ENCODE data around the gene ADAMTS7.
"Not testable (repeated sequence)": the region's sequence is repeated elsewhere in the genome, so short reads cannot be mapped to it uniquely, and the experiment has no call there.

Gene ADAMTS7

GRCh38 chr15:78761891-78762385 is 49.3 kb downstream of the ADAMTS7 start:
- no peak for TF ChIP-seq CTCF (IDR thresholded peaks at IDR 0.05; ENCODE audit: insufficient read depth, low read depth, low read length, missing control alignments)
- H3K4me3 ChIP-seq (ENCODE audit: low read length): no peak overlapping the region
- DNase-seq (ENCODE audit: low read depth): no peak

DNA sequence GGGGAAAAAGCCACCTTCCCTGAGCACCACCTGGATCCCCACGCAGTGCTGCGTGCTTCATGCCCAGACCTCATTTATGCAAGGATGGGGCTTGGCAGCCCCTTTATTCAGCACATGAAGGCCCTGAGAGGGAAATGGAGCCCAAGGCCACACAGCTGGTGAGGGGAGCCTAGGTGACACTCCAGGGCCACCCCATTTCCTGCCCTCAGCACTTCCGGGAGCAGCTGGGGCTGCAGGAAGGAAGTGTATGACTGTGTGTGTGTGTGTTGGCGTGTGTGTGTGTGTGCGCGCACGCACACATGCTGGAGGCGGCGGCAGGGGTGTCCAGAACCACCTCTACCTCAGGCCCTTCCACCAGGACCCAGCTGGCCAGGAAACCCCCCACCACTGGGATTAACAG is 49.8 kb downstream of the ADAMTS7 start:
- DNase-seq (ENCODE audit: low read depth); H3K4me3 ChIP-seq (ENCODE audit: low read length): not testable (repeated sequence)

DNA sequence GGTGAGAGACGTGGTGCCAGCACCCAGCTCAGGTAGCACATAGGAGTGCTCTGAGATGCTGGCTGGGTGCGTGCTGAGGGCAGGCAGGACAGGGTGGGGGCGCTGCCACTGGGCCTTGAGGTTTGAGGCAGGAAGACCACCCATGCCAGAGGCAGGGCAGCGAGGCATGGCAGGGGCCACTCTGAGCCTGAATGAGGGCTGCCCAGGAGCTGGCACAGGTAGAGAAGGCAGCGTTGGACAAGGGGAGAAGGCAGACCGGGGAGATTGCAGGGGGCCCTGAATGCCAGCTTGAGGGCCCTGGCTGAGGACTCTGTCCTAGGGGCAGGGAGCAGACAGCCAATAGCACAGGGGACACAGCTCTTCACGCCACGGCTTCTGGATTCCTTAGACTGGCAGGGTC is 50.2 kb downstream of the ADAMTS7 start:
- no peak for TF ChIP-seq CTCF (IDR thresholded peaks at IDR 0.05; ENCODE audit: insufficient read depth, low read depth, low read length, missing control alignments)
- H3K4me3 ChIP-seq (ENCODE audit: low read length): no peak overlapping the region
- no peak for DNase-seq (ENCODE audit: low read depth)

- DNase-seq (ENCODE audit: low read depth); H3K4me3 ChIP-seq (ENCODE audit: low read length): not testable (repeated sequence)
Measured at GRCh38 chr15:78760091-78760882, 51.0 kb downstream of the ADAMTS7 start.

DNA sequence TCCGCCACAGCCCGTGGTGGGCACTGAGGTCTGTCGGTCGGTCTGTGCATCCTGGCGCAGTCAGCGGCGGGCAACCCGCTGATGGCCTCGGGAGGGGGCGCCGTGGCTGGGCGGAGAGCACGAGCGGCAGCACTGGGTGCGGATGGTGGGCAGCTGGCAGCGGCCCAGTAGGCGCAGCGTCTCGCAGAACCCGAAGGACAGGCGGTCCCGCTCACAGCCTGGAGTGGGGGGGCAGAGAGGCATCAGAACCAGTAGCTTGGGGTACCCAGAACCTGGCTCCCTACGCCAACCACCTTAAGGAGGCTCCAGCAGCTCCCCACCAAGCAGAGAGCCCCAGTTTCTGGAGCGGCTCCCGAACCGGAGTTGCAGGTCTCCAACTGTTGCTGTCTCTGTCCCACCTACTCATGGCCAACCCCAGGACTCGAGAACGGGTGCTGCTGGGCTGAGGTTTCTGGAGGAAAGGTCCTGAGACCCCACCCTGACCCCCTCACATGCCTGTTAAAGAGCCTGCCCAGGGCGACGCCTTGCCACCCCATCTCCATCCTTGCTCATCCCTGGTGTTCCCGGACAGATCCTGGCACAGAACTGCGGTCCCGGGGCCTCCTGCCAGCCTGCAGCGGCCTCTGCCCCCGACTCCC is 51.8 kb downstream of the ADAMTS7 start:
- not testable (repeated sequence) for DNase-seq (ENCODE audit: low read depth); H3K4me3 ChIP-seq (ENCODE audit: low read length)

DNA sequence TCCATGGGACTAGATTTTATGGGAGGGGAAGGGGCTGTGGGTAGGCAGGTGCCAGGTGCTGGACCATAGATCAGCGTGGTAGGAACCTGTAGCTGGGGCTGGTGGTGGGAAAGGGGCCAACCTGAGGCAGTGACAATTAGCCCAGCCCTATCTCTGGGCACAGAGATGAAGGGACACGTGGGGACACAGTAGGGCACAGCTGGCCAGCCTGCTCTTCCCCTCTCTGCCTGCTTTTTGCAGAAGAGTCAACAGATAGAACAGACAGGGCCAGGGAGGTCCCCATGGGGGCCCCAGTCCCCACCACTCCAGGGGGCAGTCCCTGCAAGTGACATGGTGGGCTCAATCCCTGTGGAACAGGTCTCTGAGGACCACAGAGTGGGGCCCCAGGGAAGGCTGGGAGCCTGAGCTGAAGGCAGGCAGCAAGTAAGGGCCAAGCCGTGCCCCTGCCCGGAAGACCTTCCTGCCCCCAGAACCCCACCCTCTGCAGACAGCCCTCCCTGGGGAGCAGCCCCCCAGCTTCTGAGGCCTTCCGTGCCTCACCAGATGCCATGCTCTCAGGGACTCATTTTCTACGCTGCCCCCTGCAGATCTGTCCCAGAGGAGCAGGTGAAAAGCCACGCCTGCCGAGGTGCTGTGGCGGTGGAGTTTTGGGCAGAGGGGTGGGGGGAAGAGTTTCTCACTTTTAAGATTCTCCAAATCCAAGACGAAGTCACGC is 52.6 kb downstream of the ADAMTS7 start:
- H3K4me3 ChIP-seq (ENCODE audit: low read length); DNase-seq (ENCODE audit: low read depth): not testable (repeated sequence)

DNA sequence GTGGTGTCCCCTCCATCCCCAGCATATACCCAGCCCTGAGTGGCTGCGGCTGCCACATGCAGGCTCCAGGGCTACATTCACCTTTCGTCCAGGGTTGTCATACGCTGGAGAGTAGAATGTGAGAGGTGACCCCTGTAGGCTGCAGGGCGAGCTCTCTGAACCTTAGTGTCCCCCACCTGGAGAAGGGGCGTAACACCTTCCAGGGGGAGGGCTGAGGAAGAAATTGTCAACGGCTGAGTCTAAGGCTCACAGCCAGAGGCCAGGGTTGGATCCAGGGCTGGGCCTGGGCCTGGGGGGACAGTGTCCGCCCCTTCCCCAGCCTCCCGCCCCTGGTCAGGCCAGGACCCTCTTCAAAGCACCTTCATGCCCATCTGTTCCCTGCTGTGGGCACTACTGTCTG is 53.2 kb downstream of the ADAMTS7 start:
- H3K4me3 ChIP-seq (ENCODE audit: low read length); DNase-seq (ENCODE audit: low read depth): not testable (repeated sequence)

GRCh38 chr15:78757636-78757905 is 53.7 kb downstream of the ADAMTS7 start:
- TF ChIP-seq CTCF (IDR thresholded peaks at IDR 0.05; ENCODE audit: insufficient read depth, low read depth, low read length, missing control alignments): no peak
- no peak overlapping the region for H3K4me3 ChIP-seq (ENCODE audit: low read length)
- no peak for DNase-seq (ENCODE audit: low read depth)

DNA sequence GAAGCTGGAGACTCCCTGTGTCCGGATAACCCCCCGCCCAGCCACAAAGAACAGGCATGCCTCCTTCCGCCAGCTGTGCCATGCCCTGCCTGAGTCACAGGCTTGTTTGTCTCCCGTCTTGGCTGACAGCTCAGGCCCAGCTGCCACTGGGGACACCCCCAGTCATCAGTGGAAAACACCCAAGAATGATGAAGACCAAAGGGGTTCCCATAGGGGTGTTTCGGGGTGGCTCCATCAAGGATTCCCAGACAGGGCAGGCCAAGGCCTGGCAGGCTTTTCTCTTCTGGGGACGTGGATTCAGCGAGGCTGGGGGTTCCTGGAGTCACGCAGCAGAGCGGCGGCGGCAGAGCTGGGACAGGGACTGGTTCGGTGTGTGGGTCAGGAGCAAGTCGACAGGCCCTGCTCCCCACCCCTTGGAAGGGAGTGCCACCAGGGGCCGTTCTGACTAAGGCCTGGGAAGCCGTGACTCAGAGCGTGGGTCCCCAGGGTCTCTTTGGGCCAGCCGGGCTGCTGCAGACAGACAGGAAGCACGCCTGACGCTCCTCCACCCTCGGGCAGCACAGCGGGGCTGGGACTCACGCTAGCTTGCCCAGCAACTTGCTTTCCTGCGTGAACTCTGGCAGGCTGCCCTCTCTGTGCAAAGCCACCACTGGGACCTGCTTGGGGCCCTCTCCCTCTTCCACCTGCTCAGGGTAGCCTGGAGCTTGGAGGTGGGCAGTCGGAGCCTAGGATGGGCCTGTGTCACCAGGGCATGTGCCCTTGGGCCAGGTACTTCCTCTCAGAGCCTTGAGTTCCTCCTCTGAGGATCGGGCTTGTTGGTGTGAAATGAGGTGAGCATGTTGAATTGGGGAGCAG is 54.3 kb downstream of the ADAMTS7 start:
- peak; percentile 89 for DNase-seq (ENCODE audit: low read depth)
- not testable (repeated sequence) for H3K4me3 ChIP-seq (ENCODE audit: low read length)

Measured in epithelial cell of esophagus (primary cell).